Activated gamma-delta T cell (primary cell): ENCODE data around the gene TCFL5.

ENCODE experiments used
- DNase-seq: peaks from one replicate; lab custom pipeline; 2025; lab: John Stamatoyannopoulos, UW

Gene TCFL5

GRCh38 chr20:62811320-62811719 is 50.3 kb downstream of the TCFL5 start:
- no peak for DNase-seq

GRCh38 chr20:62809530-62810428 is 51.8 kb downstream of the TCFL5 start:
- DNase-seq, result no peak

- DNase-seq, result peak; percentile 41
These were observed 53.3 kb downstream of the TCFL5 start for GRCh38 chr20:62808211-62808865.

GRCh38 chr20:62807444-62808210 is 54.0 kb downstream of the TCFL5 start:
- no peak for DNase-seq

GRCh38 chr20:62806383-62807050 is 55.1 kb downstream of the TCFL5 start:
- DNase-seq, result no peak

GRCh38 chr20:62805711-62806382 is 55.8 kb downstream of the TCFL5 start:
- DNase-seq, result no peak

GRCh38 chr20:62805155-62805710 is 56.4 kb downstream of the TCFL5 start:
- peak; percentile 35 for DNase-seq

- DNase-seq, result peak; percentile 71
These were observed 56.9 kb downstream of the TCFL5 start, which contains the start of gene OGFR for GRCh38 chr20:62804627-62805154. Gene OGFR (plus strand): TSS chr20:62804835. CDS start chr20:62804860, 25 bp downstream.

- no peak for DNase-seq
These were observed 57.5 kb downstream of the TCFL5 start for GRCh38 chr20:62804021-62804626.

GRCh38 chr20:62802026-62802712 is 59.5 kb downstream of the TCFL5 start:
- no peak for DNase-seq

GRCh38 chr20:62801284-62802010 is 60.2 kb downstream of the TCFL5 start:
- no peak for DNase-seq

- DNase-seq, result no peak
These were observed 61.0 kb downstream of the TCFL5 start for GRCh38 chr20:62800314-62801259.

- DNase-seq, result no peak
These were observed 61.7 kb downstream of the TCFL5 start for GRCh38 chr20:62799873-62800272.

GRCh38 chr20:62799459-62799858 is 62.2 kb downstream of the TCFL5 start:
- DNase-seq, result no peak

- no peak for DNase-seq
These were observed 62.6 kb downstream of the TCFL5 start for GRCh38 chr20:62799036-62799435.

GRCh38 chr20:62797671-62798532 is 63.7 kb downstream of the TCFL5 start:
- no peak for DNase-seq
